Measurements from ENCODE around the gene DNAH9.

DNAH9 gene

DNA sequence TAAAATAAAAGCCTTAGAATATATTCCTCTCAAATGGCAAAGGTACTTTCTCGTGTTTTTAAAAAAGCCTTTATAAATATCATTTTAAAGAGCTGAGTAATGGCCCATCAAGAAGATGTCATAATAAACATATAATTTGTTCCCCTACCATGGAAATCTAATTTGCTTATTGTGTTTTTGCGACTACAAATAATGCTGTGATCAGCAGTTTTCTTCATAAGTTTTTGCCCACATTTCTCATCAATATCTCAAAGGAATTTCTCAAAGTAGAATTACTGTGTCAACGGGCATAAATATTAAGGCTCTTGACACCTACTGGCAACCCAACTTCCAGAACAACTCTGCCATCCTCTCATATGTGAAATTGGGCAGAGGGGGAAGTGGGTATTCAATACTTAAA lies 381.5 kb downstream of the DNAH9 start:
- H3K9ac ChIP-seq (ENCODE audit: low read depth in 1 of 2, low read length in 2 of 2), result no peak overlapping the region
- H3K9me3 ChIP-seq (ENCODE audit: control insufficient read depth in 2 of 2, low read length in 2 of 2), result no peaks in the 10 kb centered on the region
- H3K4me3 ChIP-seq (ENCODE audit: low read length in 2 of 2), result no peak overlapping the region
- H3K4me1 ChIP-seq (ENCODE audit: control insufficient read depth in 2 of 2, insufficient read depth in 2 of 2, low read length in 2 of 2), result no peaks in the 10 kb centered on the region
- no peaks in the 10 kb centered on the region for H3K27me3 ChIP-seq (ENCODE audit: control insufficient read depth in 2 of 2, insufficient read depth in 2 of 2, low read length in 2 of 2)
- H3K36me3 ChIP-seq (ENCODE audit: control insufficient read depth in 2 of 2, insufficient read depth in 2 of 2, low read length in 2 of 2), result peaks cover 15 to 41% of the 10 kb centered on the region in 2 donors
- no peak overlapping the region for H3K27ac ChIP-seq (ENCODE audit: low read depth in 2 of 2, low read length in 2 of 2)

DNA sequence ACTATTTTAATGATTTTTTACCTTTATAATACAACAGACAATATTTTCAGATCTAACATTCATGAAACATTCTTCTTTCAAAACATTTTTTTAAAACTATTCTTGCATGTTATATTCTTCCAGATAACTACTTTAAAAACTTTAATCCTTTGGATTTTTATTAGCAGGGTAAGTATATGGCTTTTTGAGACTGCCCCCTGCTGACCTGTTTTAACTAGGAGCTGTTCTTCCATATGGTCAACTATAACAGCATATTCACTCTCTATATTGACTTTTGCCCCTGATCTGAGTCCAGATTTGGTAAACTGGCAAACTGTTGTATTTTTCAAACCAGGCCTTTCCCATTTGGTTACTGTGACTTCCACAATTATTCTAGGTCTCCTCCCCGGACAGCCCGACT lies 382.5 kb downstream of the DNAH9 start:
- Histone ChIP-seq H3K36me3 (ENCODE audit: control insufficient read depth in 2 of 2, insufficient read depth in 2 of 2, low read length in 2 of 2) (peaks cover 15 to 41% of the 10 kb centered on the region in 2 donors), H3K9ac (ENCODE audit: low read depth in 1 of 2, low read length in 2 of 2) (no peak overlapping the region), H3K4me3 (ENCODE audit: low read length in 2 of 2) (no peak overlapping the region), H3K27me3 (ENCODE audit: control insufficient read depth in 2 of 2, insufficient read depth in 2 of 2, low read length in 2 of 2) (no peaks in the 10 kb centered on the region), H3K9me3 (ENCODE audit: control insufficient read depth in 2 of 2, low read length in 2 of 2) (no peaks in the 10 kb centered on the region), H3K4me1 (ENCODE audit: control insufficient read depth in 2 of 2, insufficient read depth in 2 of 2, low read length in 2 of 2) (no peaks in the 10 kb centered on the region), H3K27ac (ENCODE audit: low read depth in 2 of 2, low read length in 2 of 2) (no peak overlapping the region)

DNA sequence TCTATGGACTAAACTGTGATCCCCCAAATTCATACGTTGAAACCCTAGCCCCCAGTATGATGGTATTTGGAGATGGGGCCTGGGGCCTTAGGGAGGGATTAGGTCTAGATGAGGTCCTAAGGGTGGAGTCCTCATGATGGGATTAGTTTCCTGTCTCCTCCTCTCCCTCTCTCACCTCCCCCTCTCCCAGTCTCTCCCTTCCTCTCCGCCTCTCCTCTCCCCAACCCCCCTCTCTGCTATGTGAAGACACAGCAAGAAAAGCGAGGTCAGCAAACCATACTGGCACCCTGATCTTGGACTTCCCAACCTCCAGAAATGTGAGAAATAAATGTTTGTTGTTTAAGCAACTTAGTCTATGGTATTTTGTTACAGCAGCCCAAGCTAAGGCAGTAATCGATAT lies 383.6 kb downstream of the DNAH9 start:
- Histone ChIP-seq H3K4me3 (ENCODE audit: low read length in 2 of 2) (no peak overlapping the region), H3K27me3 (ENCODE audit: control insufficient read depth in 2 of 2, insufficient read depth in 2 of 2, low read length in 2 of 2) (no peaks in the 10 kb centered on the region), H3K36me3 (ENCODE audit: control insufficient read depth in 2 of 2, insufficient read depth in 2 of 2, low read length in 2 of 2) (peaks cover 15 to 41% of the 10 kb centered on the region in 2 donors), H3K9ac (ENCODE audit: low read depth in 1 of 2, low read length in 2 of 2) (no peak overlapping the region), H3K27ac (ENCODE audit: low read depth in 2 of 2, low read length in 2 of 2) (no peak overlapping the region), H3K9me3 (ENCODE audit: control insufficient read depth in 2 of 2, low read length in 2 of 2) (no peaks in the 10 kb centered on the region), H3K4me1 (ENCODE audit: control insufficient read depth in 2 of 2, insufficient read depth in 2 of 2, low read length in 2 of 2) (no peaks in the 10 kb centered on the region)

DNA sequence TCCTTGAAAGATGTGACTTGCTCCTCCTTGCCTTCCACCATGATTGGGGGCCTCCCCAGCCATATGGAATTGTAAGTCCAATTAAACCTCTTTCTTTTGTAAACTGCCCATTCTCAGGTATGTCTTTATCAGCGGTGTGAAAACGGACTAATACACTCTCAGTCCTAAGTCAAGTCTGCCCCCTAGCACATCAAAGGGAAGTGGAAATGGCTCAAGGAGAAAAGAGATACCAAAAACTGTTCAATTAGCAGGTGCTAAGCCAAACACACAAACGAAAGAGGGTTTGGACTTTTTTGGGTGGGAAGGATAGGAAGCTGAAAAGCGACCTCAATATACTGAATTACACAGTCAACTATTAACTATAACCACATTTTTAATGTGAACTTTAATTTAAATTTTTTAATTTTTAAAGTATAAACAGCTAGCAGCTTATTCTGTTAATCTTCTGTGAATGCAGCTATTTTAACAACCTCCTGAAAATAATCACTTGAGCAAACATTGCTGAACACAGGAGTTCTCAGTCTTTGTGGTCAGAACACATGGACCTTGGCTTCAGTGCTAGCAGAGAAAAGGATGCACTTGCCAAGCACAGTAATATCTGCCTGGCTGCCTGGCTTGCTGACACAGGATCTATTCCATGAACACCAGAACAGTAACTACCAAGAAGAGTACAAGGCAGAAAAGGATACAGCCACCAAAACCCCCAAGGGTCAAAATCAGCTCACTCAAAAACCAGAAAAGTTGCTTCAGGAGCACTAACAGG lies 388.1 kb downstream of the DNAH9 start:
- H3K36me3 ChIP-seq (ENCODE audit: control insufficient read depth in 2 of 2, insufficient read depth in 2 of 2, low read length in 2 of 2), result peaks cover 15 to 31% of the 10 kb centered on the region in 2 donors
- no peak overlapping the region for H3K9ac ChIP-seq (ENCODE audit: low read depth in 1 of 2, low read length in 2 of 2)
- no peak overlapping the region for H3K27ac ChIP-seq (ENCODE audit: low read depth in 2 of 2, low read length in 2 of 2)
- no peaks in the 10 kb centered on the region for H3K27me3 ChIP-seq (ENCODE audit: control insufficient read depth in 2 of 2, insufficient read depth in 2 of 2, low read length in 2 of 2)
- no peaks in the 10 kb centered on the region for H3K9me3 ChIP-seq (ENCODE audit: control insufficient read depth in 2 of 2, low read length in 2 of 2)
- peaks cover 0 to 3% of the 10 kb centered on the region in 2 donors for H3K4me1 ChIP-seq (ENCODE audit: control insufficient read depth in 2 of 2, insufficient read depth in 2 of 2, low read length in 2 of 2)
- no peak overlapping the region for H3K4me3 ChIP-seq (ENCODE audit: low read length in 2 of 2)

DNA sequence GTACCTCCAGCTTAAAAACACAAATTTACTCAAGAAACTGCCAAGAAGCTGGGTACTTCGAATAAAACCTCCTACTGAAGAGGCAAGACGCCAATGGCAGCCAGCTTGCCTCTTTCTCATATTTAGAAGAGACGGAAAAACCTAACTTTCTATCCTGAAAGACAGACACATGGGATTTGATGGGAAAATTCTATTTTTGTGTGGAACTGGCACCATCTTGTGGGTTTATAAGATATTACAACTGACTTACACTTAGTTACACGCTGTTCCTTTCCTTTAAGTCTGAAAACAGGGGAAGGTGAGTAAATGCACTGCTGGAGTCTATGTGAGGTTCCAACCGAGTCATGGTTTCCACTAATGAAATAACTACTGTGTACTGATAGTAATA lies 388.7 kb downstream of the DNAH9 start:
- H3K36me3 ChIP-seq (ENCODE audit: control insufficient read depth in 2 of 2, insufficient read depth in 2 of 2, low read length in 2 of 2), result peaks cover 15 to 29% of the 10 kb centered on the region in 2 donors
- no peak overlapping the region for H3K27ac ChIP-seq (ENCODE audit: low read depth in 2 of 2, low read length in 2 of 2)
- H3K27me3 ChIP-seq (ENCODE audit: control insufficient read depth in 2 of 2, insufficient read depth in 2 of 2, low read length in 2 of 2), result no peaks in the 10 kb centered on the region

DNA sequence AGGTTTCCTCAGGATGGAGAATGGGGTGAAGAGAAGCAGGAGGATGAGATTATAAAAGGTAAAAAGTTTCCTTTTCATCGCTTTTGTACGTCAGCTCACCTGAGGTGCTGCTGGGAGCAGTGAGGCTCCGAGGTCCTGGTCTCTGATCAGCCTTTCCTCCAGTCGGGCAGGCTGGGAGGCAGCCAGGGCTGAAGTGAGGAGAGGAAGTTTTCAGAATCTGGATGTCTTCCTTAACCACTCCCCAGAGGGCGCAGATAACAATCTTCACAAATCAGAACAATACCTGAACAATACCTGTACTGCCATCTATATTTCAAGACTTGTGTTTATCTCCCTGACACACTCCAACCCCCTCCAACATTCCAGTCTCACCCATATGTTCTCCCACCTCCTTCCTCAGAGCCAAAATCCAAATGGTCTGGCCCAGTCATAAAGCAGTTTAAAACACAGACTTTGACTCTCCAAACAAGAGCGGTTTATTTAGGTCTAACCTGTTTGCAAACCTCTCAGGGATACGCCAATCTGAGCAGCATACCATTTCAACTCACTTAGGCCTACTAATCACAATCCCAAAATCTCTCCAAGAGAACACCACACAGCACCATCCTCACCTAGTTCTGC lies 392.2 kb downstream of the DNAH9 start:
- Histone ChIP-seq H3K9ac (ENCODE audit: low read depth in 1 of 2, low read length in 2 of 2) (no peak overlapping the region), H3K4me1 (ENCODE audit: control insufficient read depth in 2 of 2, insufficient read depth in 2 of 2, low read length in 2 of 2) (peaks cover 0 to 3% of the 10 kb centered on the region in 2 donors), H3K4me3 (ENCODE audit: low read length in 2 of 2) (no peak overlapping the region), H3K9me3 (ENCODE audit: control insufficient read depth in 2 of 2, low read length in 2 of 2) (no peaks in the 10 kb centered on the region), H3K27me3 (ENCODE audit: control insufficient read depth in 2 of 2, insufficient read depth in 2 of 2, low read length in 2 of 2) (no peaks in the 10 kb centered on the region), H3K36me3 (ENCODE audit: control insufficient read depth in 2 of 2, insufficient read depth in 2 of 2, low read length in 2 of 2) (peaks cover 3 to 9% of the 10 kb centered on the region in 2 donors), H3K27ac (ENCODE audit: low read depth in 2 of 2, low read length in 2 of 2) (no peak overlapping the region)

More for the DNA sequence above, 388.7 kb downstream of the DNAH9 start:
- Histone ChIP-seq H3K4me1 (ENCODE audit: control insufficient read depth in 2 of 2, insufficient read depth in 2 of 2, low read length in 2 of 2) (peaks cover 0 to 3% of the 10 kb centered on the region in 2 donors), H3K9ac (ENCODE audit: low read depth in 1 of 2, low read length in 2 of 2) (no peak overlapping the region), H3K9me3 (ENCODE audit: control insufficient read depth in 2 of 2, low read length in 2 of 2) (no peaks in the 10 kb centered on the region), H3K4me3 (ENCODE audit: low read length in 2 of 2) (no peak overlapping the region)

DNA sequence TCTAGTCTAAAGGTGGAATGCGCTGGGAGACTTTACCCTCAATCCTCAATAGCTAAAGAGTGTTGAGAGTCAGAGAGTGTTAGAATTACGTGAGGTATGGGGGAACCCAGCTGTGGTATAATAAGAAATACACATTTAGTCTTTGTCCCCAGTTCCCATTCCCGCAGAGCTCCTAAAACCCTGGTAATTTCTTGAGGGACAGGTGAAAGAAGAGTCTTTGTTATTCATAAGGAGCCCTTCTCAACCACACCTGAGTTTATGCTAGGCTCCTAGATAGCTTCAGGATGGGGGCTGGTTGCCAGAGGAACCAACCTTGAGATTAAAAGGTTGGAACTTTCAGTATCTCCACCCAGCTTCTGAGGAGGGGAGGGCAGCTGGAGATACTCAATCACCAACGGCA lies 393.2 kb downstream of the DNAH9 start:
- Histone ChIP-seq H3K27me3 (ENCODE audit: control insufficient read depth in 2 of 2, insufficient read depth in 2 of 2, low read length in 2 of 2) (no peaks in the 10 kb centered on the region), H3K9ac (ENCODE audit: low read depth in 1 of 2, low read length in 2 of 2) (no peak overlapping the region), H3K4me3 (ENCODE audit: low read length in 2 of 2) (no peak overlapping the region), H3K36me3 (ENCODE audit: control insufficient read depth in 2 of 2, insufficient read depth in 2 of 2, low read length in 2 of 2) (peaks cover 3 to 9% of the 10 kb centered on the region in 2 donors), H3K27ac (ENCODE audit: low read depth in 2 of 2, low read length in 2 of 2) (no peak overlapping the region), H3K9me3 (ENCODE audit: control insufficient read depth in 2 of 2, low read length in 2 of 2) (no peaks in the 10 kb centered on the region), H3K4me1 (ENCODE audit: control insufficient read depth in 2 of 2, insufficient read depth in 2 of 2, low read length in 2 of 2) (peaks cover 0 to 3% of the 10 kb centered on the region in 2 donors)

DNA sequence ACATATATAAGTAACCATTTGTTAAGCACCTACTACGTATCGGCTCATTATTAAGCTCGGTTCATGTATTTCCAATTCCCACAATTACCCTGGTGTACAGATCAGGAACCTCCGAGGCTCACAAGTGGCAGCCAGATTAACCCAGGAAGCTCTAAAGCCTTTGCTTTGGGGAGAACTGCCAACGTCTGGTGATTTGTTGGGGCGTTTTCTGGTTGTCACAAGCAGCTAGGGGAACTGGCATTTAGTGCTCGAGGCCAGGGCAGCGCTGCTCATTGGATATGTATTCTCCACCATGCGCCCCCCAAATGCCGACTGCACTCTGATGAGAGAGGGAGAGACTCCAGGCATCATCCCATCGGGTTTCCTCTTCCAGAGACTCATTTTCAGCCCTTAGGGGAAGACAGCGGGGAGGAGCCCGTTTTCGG lies 398.5 kb downstream of the DNAH9 start:
- no peaks in the 10 kb centered on the region for H3K9me3 ChIP-seq (ENCODE audit: control insufficient read depth in 2 of 2, low read length in 2 of 2)
- H3K4me1 ChIP-seq (ENCODE audit: control insufficient read depth in 2 of 2, insufficient read depth in 2 of 2, low read length in 2 of 2), result peaks cover 0 to 5% of the 10 kb centered on the region in 2 donors
- no peaks in the 10 kb centered on the region for H3K27me3 ChIP-seq (ENCODE audit: control insufficient read depth in 2 of 2, insufficient read depth in 2 of 2, low read length in 2 of 2)
- H3K36me3 ChIP-seq (ENCODE audit: control insufficient read depth in 2 of 2, insufficient read depth in 2 of 2, low read length in 2 of 2), result peaks cover 0 to 2% of the 10 kb centered on the region in 2 donors
- H3K27ac ChIP-seq (ENCODE audit: low read depth in 2 of 2, low read length in 2 of 2), result peak overlapping the region; percentile 95 to 97
- peak overlapping the region; percentile 95 to 97 for H3K4me3 ChIP-seq (ENCODE audit: low read length in 2 of 2)
- peak overlapping the region; percentile 77 to 97 for H3K9ac ChIP-seq (ENCODE audit: low read depth in 1 of 2, low read length in 2 of 2)

DNA sequence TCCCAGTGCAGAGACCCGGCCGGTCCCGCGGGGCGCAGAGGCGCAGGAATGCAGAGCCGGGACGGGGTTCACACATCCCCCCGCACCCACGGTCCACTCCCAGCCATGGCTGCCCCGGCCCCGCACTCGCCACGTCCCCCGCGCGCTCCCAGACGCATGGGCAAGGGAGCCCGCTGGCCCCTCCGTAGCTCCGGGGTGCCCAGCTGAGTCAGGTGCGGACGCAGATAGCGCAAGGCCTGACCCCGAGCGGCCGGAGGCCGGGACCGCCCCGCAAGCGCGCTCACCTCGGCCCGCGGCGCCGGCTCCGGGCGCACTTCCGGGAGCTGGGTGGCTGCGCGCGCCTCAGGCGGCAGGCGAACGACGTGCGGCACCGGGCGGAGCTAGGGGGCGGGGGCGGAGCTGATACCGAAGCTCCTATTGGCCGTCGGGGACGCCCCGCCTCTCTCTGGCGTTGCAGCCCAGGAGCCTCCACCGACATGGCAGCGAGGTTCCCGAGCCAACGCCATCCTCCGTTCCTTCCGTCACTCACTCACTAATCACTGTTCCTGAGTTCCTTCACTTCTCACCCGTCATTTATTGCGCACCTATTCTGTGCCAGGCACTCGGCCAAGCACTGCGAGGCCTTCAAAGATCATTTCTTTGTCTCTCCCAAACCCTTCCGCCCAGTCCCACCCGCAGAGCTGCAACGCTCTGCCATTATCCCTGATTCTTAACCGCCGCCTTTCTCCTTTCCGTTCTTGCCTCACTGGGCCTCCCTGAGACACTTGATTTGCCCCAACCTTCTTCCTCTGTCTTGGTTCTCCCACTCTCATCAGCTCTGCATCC lies 399.1 kb downstream of the DNAH9 start, which contains the start of gene ZNF18:
TSS of gene ZNF18 (minus strand) at position 329 of the 825 bp plus-strand sequence. CDS start 4,646 bp downstream, outside the sequence.
- H3K4me3 ChIP-seq (ENCODE audit: low read length in 2 of 2), result peak within 1 kb of the TSS; percentile 95 to 97
- H3K36me3 ChIP-seq (ENCODE audit: control insufficient read depth in 2 of 2, insufficient read depth in 2 of 2, low read length in 2 of 2), result no peaks in the 10 kb centered on the region
- no peaks in the 10 kb centered on the region for H3K9me3 ChIP-seq (ENCODE audit: control insufficient read depth in 2 of 2, low read length in 2 of 2)
- peak within 1 kb of the TSS; percentile 82 to 97 for H3K9ac ChIP-seq (ENCODE audit: low read depth in 1 of 2, low read length in 2 of 2)
- peaks cover 0 to 5% of the 10 kb centered on the region in 2 donors for H3K4me1 ChIP-seq (ENCODE audit: control insufficient read depth in 2 of 2, insufficient read depth in 2 of 2, low read length in 2 of 2)
- H3K27ac ChIP-seq (ENCODE audit: low read depth in 2 of 2, low read length in 2 of 2), result peak within 1 kb of the TSS; percentile 95 to 97
- H3K27me3 ChIP-seq (ENCODE audit: control insufficient read depth in 2 of 2, insufficient read depth in 2 of 2, low read length in 2 of 2), result no peaks in the 10 kb centered on the region

DNA sequence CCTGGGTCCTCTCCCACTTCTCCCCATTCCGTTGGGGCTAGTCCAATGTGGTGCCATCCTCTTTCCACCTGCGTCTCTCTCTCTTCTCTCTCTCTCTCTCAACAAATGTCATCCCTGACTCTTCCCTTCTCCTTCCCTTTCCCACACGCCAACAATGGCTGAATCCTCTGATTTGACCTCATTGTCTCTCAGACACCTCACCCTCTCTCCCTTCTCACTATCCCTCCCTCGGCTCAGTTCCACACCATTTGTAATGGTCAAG lies 399.6 kb downstream of the DNAH9 start:
- H3K36me3 ChIP-seq (ENCODE audit: control insufficient read depth in 2 of 2, insufficient read depth in 2 of 2, low read length in 2 of 2), result no peaks in the 10 kb centered on the region
- no peaks in the 10 kb centered on the region for H3K9me3 ChIP-seq (ENCODE audit: control insufficient read depth in 2 of 2, low read length in 2 of 2)
- no peaks in the 10 kb centered on the region for H3K27me3 ChIP-seq (ENCODE audit: control insufficient read depth in 2 of 2, insufficient read depth in 2 of 2, low read length in 2 of 2)
- peak overlapping the region; percentile 71 to 82 for H3K9ac ChIP-seq (ENCODE audit: low read depth in 1 of 2, low read length in 2 of 2)
- H3K27ac ChIP-seq (ENCODE audit: low read depth in 2 of 2, low read length in 2 of 2), result peak overlapping the region; percentile 88 to 95
- peaks cover 0 to 5% of the 10 kb centered on the region in 2 donors for H3K4me1 ChIP-seq (ENCODE audit: control insufficient read depth in 2 of 2, insufficient read depth in 2 of 2, low read length in 2 of 2)
- H3K4me3 ChIP-seq (ENCODE audit: low read length in 2 of 2), result peak overlapping the region; percentile 95 to 97

All from mucosa of rectum (tissue), 2 donors.